HG02870 (cell line): ENCODE results near the gene FOXL3.
"Not testable (repeated sequence)": the region's sequence is repeated elsewhere in the genome, so short reads cannot be mapped to it uniquely, and the experiment has no call there.

Experiments used
- ATAC-seq: cut with Tn5 transposase; IDR thresholded peaks from one replicate; pipeline ENCODE4 v1.9.1; 2021; ENCODE audit warnings: mild to moderate bottlenecking, moderate library complexity; ENCODE audit not compliant: unreplicated experiment

The FOXL3 gene

GRCh38 chr7:335358-336148, 45.6 kb downstream of the FOXL3 start:
- ATAC-seq: no peak

- ATAC-seq: not testable (repeated sequence)
These were observed 46.2 kb downstream of the FOXL3 start for GRCh38 chr7:336149-336533.

GRCh38 chr7:336810-337566, 47.0 kb downstream of the FOXL3 start:
- ATAC-seq: no peak

- ATAC-seq: no peak
These were observed 47.6 kb downstream of the FOXL3 start for GRCh38 chr7:337567-337951.

GRCh38 chr7:338295-339061, 48.5 kb downstream of the FOXL3 start:
- ATAC-seq: no peak

GRCh38 chr7:339062-339342, 49.0 kb downstream of the FOXL3 start:
- no peak for ATAC-seq

GRCh38 chr7:339696-340095, 49.7 kb downstream of the FOXL3 start:
- no peak for ATAC-seq

GRCh38 chr7:340200-340937, 50.4 kb downstream of the FOXL3 start:
- no peak for ATAC-seq
